K562 (cell line): ENCODE data around the gene CPNE2. TPM values are rescaled to one million over a fixed set of nuclear protein-coding genes. Genes with fewer than 3 reads are reported as not detected.

Experiments
- ATAC-seq: fragments of 200-7000 bp; cut with Tn5 transposase; 3 replicates; pipeline ENCODE4 v1.9.1; 2020; ENCODE audit warnings: moderate library complexity
- BruUV-seq: library from RNA; stranded (reverse); fragments of 400-500 nt; replicated peaks from 2 replicates; lab custom pipeline; 2021; lab: Mats Ljungman, UMichigan
- CTCF ChIA-PET: fragments of 300-600 bp; formaldehyde crosslinking; extraction: SDS; loops from one replicate; lab custom pipeline; 2021; ENCODE audit warnings: low intra/inter-chr PET ratio; lab: Yijun Ruan, JAX
- POLR2A ChIA-PET: fragments of 300-600, 350-650 bp; sonication (Branson Sonifier 250); formaldehyde crosslinking; extraction: SDS; loops from one replicate; lab custom pipeline; 2021; ENCODE audit warnings: antibody characterized with exemption, inconsistent platforms; lab: Yijun Ruan, JAX
- DNase-seq, 4 experiments: peaks; one replicate each; pipeline versions ENCODE4 v3.0.0 to v3.0.0-alpha.2; 2011 to 2018; ENCODE audit warnings: low spot score in 3 of 4, mixed read lengths in 3 of 4; ENCODE audit errors: extremely low read depth in 1 of 4
- FAIRE-seq: peaks from 2 replicates; lab custom pipeline; 2011; peaks lifted over from hg19 to GRCh38; lab: Jason Lieb, UNC
- H2AFZ ChIP-seq: 2 replicates; pipeline ENCODE4 v1.6.0; 2011; ENCODE audit warnings: low read depth, low read length, control low read depth, inconsistent platforms
- H3K27ac ChIP-seq: fragments of 200-600 bp; 3 replicates; pipeline ENCODE4 v1.8.0; 2011; ENCODE audit warnings: low read depth, mild to moderate bottlenecking, control low read depth, inconsistent platforms, low read length, moderate library complexity, mixed read lengths; ENCODE audit errors: extremely low read depth
- H3K27me3 ChIP-seq, 2 experiments: fragments of 300-600 bp in 1 of 2; 2 replicates in 1 of 2; 3 replicates in 1 of 2; pipeline versions ENCODE4 v1.6.0 to v1.8.0; 2011; ENCODE audit warnings: inconsistent platforms in 2 of 2, low read length in 2 of 2, mild to moderate bottlenecking in 1 of 2, mixed read lengths in 1 of 2, moderate library complexity in 1 of 2; ENCODE audit not compliant: control insufficient read depth in 2 of 2, insufficient read depth in 2 of 2
- H3K36me3 ChIP-seq: fragments of 300-600 bp; 3 replicates; pipeline ENCODE4 v1.8.0; 2011; ENCODE audit warnings: mild to moderate bottlenecking, low read length, inconsistent platforms; ENCODE audit not compliant: control insufficient read depth, insufficient read depth
- H3K4me1 ChIP-seq, 2 experiments: fragments of 200-600 bp in 1 of 2; replicated peaks in 1 of 2; 2 replicates in 1 of 2; 3 replicates in 1 of 2; pipeline versions ENCODE4 v1.5.1 to v1.8.0; 2011; ENCODE audit warnings: inconsistent platforms in 2 of 2, low read length in 2 of 2, mild to moderate bottlenecking in 1 of 2, mixed read lengths in 1 of 2, moderate library complexity in 1 of 2; ENCODE audit not compliant: control insufficient read depth in 2 of 2, insufficient read depth in 2 of 2
- H3K4me2 ChIP-seq: 2 replicates; pipeline ENCODE4 v1.6.1; 2011; ENCODE audit warnings: low read length, control low read depth, inconsistent platforms, mixed read lengths; ENCODE audit not compliant: insufficient read depth
- H3K4me3 ChIP-seq: fragments of 200-600 bp; sonication (generic), shearing (Covaris generic); 2 replicates; pipeline ENCODE4 v1.5.1; 2016; ENCODE audit warnings: control low read depth, inconsistent platforms
- H3K79me2 ChIP-seq: fragments of 200-600 bp; 3 replicates; pipeline ENCODE4 v1.8.0; 2011; ENCODE audit warnings: low read length, inconsistent platforms; ENCODE audit not compliant: control insufficient read depth, insufficient read depth
- H3K9ac ChIP-seq, 2 experiments: 2 replicates each; pipeline versions ENCODE4 v1.6.0 to v1.6.1; 2011; ENCODE audit warnings: low read depth in 2 of 2, low read length in 2 of 2, control low read depth in 1 of 2, inconsistent platforms in 1 of 2, mild to moderate bottlenecking in 1 of 2, mixed read lengths in 1 of 2; ENCODE audit not compliant: insufficient read depth in 1 of 2
- H3K9me1 ChIP-seq: one replicate; pipeline ENCODE4 v1.6.0; 2011; ENCODE audit warnings: inconsistent platforms, mild to moderate bottlenecking, low read length, moderate library complexity; ENCODE audit not compliant: control insufficient read depth, insufficient read depth
- H3K9me3 ChIP-seq: replicated peaks from 2 replicates; pipeline ENCODE4 v1.5.1; 2011; ENCODE audit warnings: low read depth, low read length, inconsistent platforms; ENCODE audit not compliant: control insufficient read depth, insufficient read depth
- H4K20me1 ChIP-seq: replicated peaks from 2 replicates; pipeline ENCODE4 v1.6.1; 2011; ENCODE audit warnings: low read length, inconsistent platforms, mixed read lengths; ENCODE audit not compliant: control insufficient read depth, insufficient read depth
- HDGF ChIP-seq: fragments of 450-650 bp; IDR thresholded peaks from 2 replicates; pipeline ENCODE4 v1.6.1; 2016
- KLF6 ChIP-seq: fragments of 250-450 bp; sonication (Bioruptor Pico); IDR thresholded peaks from 2 replicates; pipeline ENCODE4 v1.4.0; 2020; ENCODE audit warnings: mild to moderate bottlenecking, moderate library complexity, borderline replicate concordance
- NKRF ChIP-seq: fragments of 450-650 bp; IDR thresholded peaks from 2 replicates; pipeline ENCODE4 v1.6.1; 2016; ENCODE audit warnings: borderline replicate concordance
- PBX2 ChIP-seq, 2 experiments: IDR thresholded peaks in 1 of 2; conservative IDR thresholded peaks in 1 of 2; 2 replicates each; pipeline ENCODE4 v1.6.1; 2016; ENCODE audit warnings: low read depth in 2 of 2, mild to moderate bottlenecking in 1 of 2, missing compliant biosample characterization in 1 of 2, missing genetic modification characterization in 1 of 2, moderate library complexity in 1 of 2
- RBM25 ChIP-seq: fragments of 200-400 bp; formaldehyde crosslinking; IDR thresholded peaks from 2 replicates; pipeline ENCODE4 v1.6.1; 2018; ENCODE audit warnings: low read length, low read depth, moderate library complexity; ENCODE audit not compliant: severe bottlenecking
- RBM34 ChIP-seq: fragments of 200-400 bp; formaldehyde crosslinking; IDR thresholded peaks from 2 replicates; pipeline ENCODE4 v1.6.1; 2018; ENCODE audit warnings: low read length, borderline replicate concordance; ENCODE audit not compliant: insufficient read depth
- SIRT6 ChIP-seq: IDR thresholded peaks from one replicate; pipeline ENCODE4 v1.6.1; 2012; ENCODE audit warnings: low read depth, mild to moderate bottlenecking, control low read depth, inconsistent platforms, low read length, moderate library complexity
- SUPT5H ChIP-seq: fragments of 450-650 bp; IDR thresholded peaks from 2 replicates; pipeline ENCODE4 v1.6.1; 2016
- ZNF589 ChIP-seq: fragments of 200-800 bp; sonication (Bioruptor generic); IDR thresholded peaks from 2 replicates; pipeline ENCODE4 v1.6.1; 2016; ENCODE audit warnings: low read depth, missing genetic modification characterization, missing compliant biosample characterization
- ZNF785 ChIP-seq: fragments of 250-450 bp; sonication (Bioruptor Pico); IDR thresholded peaks from 2 replicates; pipeline ENCODE4 v1.4.0; 2020; ENCODE audit warnings: mild to moderate bottlenecking
- WGBS: fragments of 100-300 bp; shearing (Covaris generic); methylation state at CpG from one replicate; pipeline ENCODE4 v1.1.6; 2016; ENCODE audit warnings: low coverage, mixed read lengths; ENCODE audit not compliant: insufficient coverage; ENCODE audit errors: missing lambda C conversion rate; 5-methylcytosine and 5-hydroxymethylcytosine counted together
- in situ Hi-C: fragments of 300-500 bp; cut with MboI; formaldehyde crosslinking; loops from 4 replicates; pipeline ENCODE4 v1.15.0; 2018; ENCODE audit warnings: inconsistent platforms, mixed read lengths
- intact Hi-C: fragments of 100-400 bp; cut with micrococcal nuclease; formaldehyde crosslinking; loops from 2 replicates; pipeline ENCODE4 v1.14.2; 2022
- polyA plus RNA-seq, 8 experiments: library from polyadenylated mRNA; depleted of rRNA in 4 of 8; stranded (reverse) in 5 of 8; unstranded in 3 of 8; fragments of >200 nt; fragmentation: Nextera tagmentation in 2 of 8; fragmentation: Illumina TruSeq in 1 of 8; extraction: Ambion mirVana in 2 of 8; extraction: Trizol in 1 of 8; gene quantifications; 2 replicates each; pipeline versions ENCODE4 v1.2.1 to v1.2.3, GENCODE V29; 2011 to 2014; ENCODE audit warnings: inconsistent platforms in 1 of 8, missing spikeins in 1 of 8
- total RNA-seq, 7 experiments: library from RNA; depleted of rRNA in 6 of 7; stranded (reverse); fragments of >200 nt in 6 of 7; fragmentation: Illumina TruSeq in 2 of 7; extraction: Trizol in 2 of 7; gene quantifications; 2 replicates each; pipeline versions ENCODE4 v1.2.1 to v1.2.3, GENCODE V29; 2011 to 2021; ENCODE audit warnings: low replicate concordance in 1 of 7

Gene CPNE2
- total and polyA plus RNA-seq, 9 of the 15 experiments (the other 6 are each of a cell fraction or from before 2014, with no cell fraction given) = 3.0 to 13.9 (median 8.6) TPM

GRCh38 chr16:57169327-57169726 is 76.9 kb downstream of the CPNE2 start:
- ChIA-PET POLR2A (interaction anchor here (1.1 to 1.5 kb wide), 2 partner anchors 16 to 198 kb away, joined by 4 to 6 read pairs; partner anchors contain the start of genes PSME3IP1 and RSPRY1), CTCF (interaction anchor here (1.3 kb wide), 1 partner anchor 205 kb away, joined by 5 read pairs; no protein-coding TSS in a partner anchor)
- Histone ChIP-seq H3K9me3 (no peaks in the 10 kb centered on the region), H3K36me3 (peaks cover 83% of the 10 kb centered on the region), H4K20me1 (no peaks in the 10 kb centered on the region), H3K79me2 (no peaks in the 10 kb centered on the region), H3K27me3 (no peaks in the 10 kb centered on the region), H3K4me2 (no peak overlapping the region), H3K4me1 (no peaks in the 10 kb centered on the region), H3K27ac (no peak overlapping the region), H2AFZ (no peak overlapping the region), H3K9ac (no peak overlapping the region), H3K4me3 (no peak overlapping the region), H3K9me1 (no peaks in the 10 kb centered on the region)
- BruUV-seq = no TSS peak
- intact Hi-C loops = no loop called here
- DNase-seq = no peak
- no peak for TF ChIP-seq RBM34
- FAIRE-seq = no peak
- in situ Hi-C loops = loop anchor here (5.0 kb wide), 1 partner anchor 82 kb away; no protein-coding TSS in a partner anchor
- ATAC-seq = no peak

- Histone ChIP-seq H3K9me3 (no peaks in the 10 kb centered on the region), H4K20me1 (no peaks in the 10 kb centered on the region), H3K4me1 (no peaks in the 10 kb centered on the region), H2AFZ (no peak overlapping the region), H3K27me3 (no peaks in the 10 kb centered on the region), H3K4me3 (no peak overlapping the region), H3K27ac (no peak overlapping the region), H3K36me3 (peaks cover 52% of the 10 kb centered on the region; the same call in 2 of the 3 replicates), H3K4me2 (no peak overlapping the region), H3K79me2 (no peaks in the 10 kb centered on the region), H3K9me1 (no peaks in the 10 kb centered on the region), H3K9ac (no peak overlapping the region)
- intact Hi-C loops = no loop called here
- WGBS = 86% methylated on average over 5 of the region's 5 CpGs
- DNase-seq (no peak), ATAC-seq (no peak), FAIRE-seq (no peak)
- POLR2A ChIA-PET = no interaction called here
- BruUV-seq = no TSS peak
- CTCF ChIA-PET = no interaction called here
- in situ Hi-C loops = no loop called here
- TF ChIP-seq SUPT5H (no peak), HDGF (no peak), KLF6 (no peak), ZNF785 (CRISPR knock-in tag) (no peak), SIRT6 (no peak), PBX2 (CRISPR knock-in tag; IDR thresholded peaks at IDR 0.05; ENCODE audit: low read depth) (no peak), PBX2 (tag; conservative IDR thresholded peaks at IDR 0.05; ENCODE audit: low read depth) (no peak), NKRF (no peak), RBM25 (no peak), ZNF589 (CRISPR knock-in tag) (no peak)
Measured at GRCh38 chr16:57172721-57173290, 80.4 kb downstream of the CPNE2 start.
